GM21723 (cell line): ENCODE results near the gene FCER2.
"Not testable (repeated sequence)": the region's sequence is repeated elsewhere in the genome, so short reads cannot be mapped to it uniquely, and the experiment has no call there.

Experiments
- ATAC-seq: cut with Tn5 transposase; IDR thresholded peaks from one replicate; pipeline ENCODE4 v1.9.1; 2021; ENCODE audit warnings: mild to moderate bottlenecking, moderate library complexity; ENCODE audit not compliant: unreplicated experiment

FCER2 gene

DNA sequence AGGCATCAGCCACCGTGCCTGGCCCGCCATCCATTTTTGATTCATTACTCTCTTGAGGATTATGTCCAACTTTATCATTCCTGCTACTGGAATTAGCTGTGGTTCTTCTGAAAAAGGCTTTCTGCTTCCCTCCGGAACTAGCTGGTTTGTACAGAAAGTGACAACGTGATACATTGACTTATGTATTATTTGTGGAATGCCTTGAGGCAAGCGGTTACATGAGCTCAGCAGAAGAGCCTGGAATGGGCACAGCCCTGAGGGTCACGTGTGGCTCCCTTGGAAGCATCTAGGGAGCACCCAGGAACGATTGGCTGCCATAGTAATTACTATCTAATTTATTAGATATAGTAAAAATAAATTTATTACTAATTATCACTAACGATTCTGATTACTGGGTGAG lies 47.5 kb downstream of the FCER2 start:
- ATAC-seq: no peak

DNA sequence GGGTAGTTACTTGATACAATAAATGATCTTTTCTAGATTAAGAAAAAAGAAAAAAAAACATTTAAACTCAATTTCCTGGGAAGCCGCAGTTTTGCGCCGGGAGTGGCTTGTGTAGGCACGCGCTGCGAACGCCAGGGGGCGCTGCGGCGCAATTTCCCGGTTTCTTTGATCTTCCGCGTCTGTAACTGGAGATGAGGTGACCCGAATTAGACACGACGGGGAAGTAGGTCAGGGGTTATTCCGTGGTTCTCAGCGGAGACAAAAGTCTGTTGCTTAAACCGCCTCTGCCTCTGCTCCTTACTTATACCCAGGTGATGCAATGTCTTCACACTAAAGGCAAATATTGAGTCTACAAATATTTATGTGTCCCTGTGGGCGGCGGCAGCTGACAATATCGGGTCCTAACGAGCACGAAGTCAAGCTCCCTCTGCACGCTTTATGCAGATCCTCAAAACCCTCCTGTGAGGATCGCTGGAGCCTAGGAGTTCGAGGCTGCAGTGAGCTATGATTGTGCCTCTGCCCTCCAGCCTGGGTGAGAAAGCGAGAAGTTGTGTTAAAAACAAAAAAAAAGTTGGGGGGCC lies 49.8 kb downstream of the FCER2 start:
- no peak for ATAC-seq

DNA sequence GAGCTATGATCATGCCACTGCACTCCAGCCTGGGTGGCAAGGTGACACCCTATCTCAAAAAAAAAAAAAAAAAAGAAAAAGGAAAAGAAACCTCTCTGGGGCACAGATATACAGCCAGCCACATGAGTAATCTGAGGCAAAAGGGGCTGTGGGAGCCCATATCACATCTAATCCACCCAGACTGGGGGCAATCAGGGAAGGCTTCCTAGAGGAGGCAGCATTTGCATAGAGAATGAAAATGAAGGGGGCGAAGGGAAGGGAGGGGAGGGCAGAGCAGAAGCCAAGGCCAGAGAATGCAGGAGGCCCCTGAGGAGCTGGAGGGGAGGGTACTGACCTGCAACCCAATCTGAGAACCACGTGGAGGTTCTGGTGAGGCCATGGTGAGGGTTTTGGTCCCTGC lies 51.8 kb downstream of the FCER2 start:
- ATAC-seq: no peak

DNA sequence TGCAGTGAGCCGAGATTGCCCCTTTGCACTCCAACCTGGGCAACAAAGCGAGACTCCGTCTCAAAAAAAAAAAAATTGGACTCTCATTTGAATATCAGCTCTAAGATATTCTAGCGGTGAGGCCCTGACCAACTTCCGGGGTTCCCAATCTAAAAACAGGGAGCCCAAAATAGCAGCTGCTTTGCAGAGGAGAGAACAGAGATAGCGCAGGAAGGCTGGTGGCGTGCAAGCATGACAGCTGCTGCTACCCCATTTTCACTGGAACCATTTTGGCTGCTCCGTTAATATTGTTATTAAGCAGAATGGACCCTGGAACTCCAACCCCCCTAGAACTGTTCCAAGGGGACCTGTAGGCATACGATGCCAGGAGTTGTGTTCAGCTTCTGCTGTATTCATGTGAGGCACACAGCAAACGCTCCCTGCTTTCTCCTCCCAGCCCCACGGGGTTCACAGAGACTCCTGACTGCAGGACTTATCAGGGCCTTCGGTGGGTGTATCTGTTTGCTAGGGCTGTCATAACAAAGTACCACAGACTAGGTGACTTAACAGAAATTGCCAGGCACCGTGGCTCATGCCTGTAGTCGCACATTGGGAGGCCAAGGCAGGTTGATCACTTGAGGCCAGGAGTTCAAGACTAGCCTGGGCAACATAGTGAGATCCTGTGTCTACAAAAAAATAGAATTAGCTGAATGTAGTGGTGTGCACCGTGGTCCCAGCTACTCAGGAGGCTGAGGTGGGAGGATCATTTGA lies 53.5 kb downstream of the FCER2 start:
- no peak for ATAC-seq

DNA sequence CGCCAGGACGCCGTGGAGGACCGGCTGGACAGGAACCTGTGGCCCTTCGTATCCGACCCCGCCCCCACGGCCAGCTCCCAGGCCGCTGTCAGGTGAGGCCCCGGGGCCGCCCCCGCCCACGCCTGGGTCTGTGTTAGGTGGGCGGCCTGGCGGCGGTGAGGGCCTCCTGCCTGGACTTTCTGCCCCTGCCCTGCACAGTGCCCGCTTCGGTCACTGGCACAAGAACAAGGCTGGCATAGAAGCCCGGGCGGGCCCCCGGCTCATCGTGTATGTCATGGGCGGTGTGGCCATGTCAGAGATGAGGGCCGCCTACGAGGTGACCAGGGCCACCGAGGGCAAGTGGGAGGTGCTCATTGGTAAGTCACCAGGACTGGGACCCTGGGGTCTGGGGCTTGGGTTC lies 54.8 kb downstream of the FCER2 start:
- no peak for ATAC-seq

DNA sequence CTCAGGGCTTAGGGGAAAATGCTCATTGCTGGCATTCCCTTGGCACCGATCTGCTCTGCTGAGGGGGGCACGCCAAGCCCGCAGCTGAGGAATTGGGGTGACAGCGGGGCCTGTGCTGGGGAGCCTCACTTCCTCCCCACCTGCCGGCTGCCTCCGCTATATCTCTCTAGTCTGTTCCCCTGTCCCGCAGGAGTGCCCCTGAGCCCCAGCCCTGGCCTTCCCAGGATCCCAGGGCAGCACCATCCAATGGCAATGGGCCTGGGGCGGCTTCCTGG lies 55.6 kb downstream of the FCER2 start:
- no peak for ATAC-seq

DNA sequence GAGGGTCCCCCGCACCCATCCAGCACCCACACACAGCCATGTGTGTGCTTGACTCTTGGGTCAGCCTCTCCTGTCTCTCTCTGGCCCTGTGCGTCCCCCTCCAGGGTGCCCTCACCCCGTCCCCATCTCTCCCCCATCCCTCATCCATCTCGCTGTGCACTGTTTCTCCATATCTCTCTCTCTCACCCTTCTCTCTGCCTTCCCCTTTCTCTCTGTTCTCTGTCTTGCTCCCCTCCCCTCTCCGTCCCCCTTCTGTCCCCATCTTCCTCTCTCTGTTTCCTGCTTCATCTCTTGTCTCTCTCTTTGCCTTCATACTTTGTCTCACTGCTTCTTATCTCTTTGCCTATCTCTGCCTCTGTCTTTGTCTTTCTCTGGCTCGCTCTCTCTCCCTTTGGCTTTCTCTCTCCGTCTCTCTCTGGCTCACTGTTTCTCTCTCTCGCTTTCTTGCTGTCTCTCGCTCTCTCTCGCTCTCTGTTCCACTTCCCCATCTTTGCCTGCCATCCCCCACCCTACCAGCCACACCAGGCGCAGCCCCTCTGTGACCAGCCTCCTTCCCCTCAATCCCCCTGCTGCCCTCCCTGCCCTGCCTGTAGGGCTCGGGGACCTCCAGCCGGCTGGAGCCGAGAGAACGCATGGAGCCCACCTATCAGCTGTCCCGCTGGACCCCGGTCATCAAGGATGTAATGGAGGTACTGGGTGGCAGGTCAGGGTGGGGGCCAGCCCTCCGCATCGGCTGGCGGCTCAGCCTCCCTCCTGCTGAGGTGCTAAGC lies 56.1 kb downstream of the FCER2 start:
- no peak for ATAC-seq

DNA sequence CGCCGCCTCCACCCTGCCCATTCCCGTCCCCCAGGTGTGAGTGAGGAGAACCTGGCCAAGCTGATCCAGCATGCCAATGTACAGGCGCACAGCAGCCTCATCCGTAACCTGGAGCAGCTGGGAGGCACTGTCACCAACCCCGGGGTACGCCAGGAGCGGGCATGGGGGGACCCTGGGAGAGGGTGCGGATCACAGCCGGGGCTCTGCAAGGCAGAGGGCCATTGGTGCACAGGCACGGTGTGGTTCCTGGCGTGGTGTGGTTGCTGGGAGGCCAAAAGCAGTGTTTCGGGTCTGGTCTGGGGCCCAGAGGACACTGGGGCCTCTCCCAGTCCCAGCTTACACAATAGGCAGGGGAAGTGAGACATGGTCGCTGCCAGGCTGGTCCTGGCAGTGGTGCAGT lies 56.8 kb downstream of the FCER2 start:
- no peak for ATAC-seq

DNA sequence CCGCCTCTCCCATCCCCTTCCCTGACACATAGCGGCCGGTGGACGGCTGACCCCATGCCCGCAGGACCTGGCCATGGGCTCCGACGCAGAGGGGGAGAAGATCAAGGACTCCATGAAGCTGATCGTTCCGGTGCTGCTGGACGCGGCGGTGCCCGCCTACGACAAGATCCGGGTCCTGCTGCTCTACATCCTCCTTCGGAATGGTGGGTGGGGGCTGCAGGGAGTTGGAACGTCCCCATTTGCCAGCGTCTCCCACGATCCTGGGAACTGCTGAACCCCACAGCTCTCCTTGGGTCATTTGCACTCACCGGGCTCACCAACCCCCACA lies 57.4 kb downstream of the FCER2 start:
- ATAC-seq: no peak

DNA sequence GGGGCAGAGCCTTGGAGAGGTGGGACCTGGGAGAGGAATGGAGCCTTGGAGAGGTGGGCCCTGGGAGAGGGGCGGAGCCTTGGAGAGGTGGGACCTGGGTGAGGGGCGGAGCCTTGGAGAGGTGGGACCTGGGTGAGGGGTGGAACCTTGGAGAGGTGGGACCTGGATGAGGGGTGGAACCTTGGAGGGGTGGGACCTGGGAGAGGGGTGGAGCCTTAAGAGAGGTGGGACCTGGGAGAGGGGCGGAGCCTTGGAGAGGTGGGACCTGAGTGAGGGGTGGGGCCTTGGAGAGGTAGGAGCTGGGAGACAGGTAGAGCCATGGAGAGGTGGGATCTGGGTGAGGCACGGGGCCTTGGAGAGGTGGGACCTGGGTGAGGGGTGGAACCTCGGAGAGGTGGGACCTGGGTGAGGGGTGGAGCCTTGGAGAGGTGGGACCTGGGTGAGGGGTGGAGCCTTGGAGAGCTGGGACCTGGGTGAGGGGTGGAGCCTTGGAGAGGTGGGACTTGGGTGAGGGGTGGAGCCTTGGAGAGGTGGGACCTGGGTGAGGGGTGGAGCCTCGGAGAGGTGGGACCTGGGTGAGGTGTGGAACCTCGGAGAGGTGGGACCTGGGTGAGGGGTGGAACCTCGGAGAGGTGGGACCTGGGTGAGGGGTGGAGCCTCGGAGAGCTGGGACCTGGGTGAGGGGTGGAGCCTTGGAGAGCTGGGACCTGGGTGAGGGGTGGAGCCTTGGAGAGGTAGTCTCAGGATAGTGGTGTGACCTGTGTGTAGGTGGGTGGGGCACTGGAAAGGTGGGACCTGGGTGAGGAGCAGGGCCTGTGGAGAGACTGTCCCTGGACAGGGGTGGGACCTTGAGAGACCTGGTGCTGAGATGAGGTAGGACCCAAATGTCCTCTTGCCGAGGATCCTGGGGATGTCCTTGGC lies 58.0 kb downstream of the FCER2 start:
- ATAC-seq: not testable (repeated sequence)

DNA sequence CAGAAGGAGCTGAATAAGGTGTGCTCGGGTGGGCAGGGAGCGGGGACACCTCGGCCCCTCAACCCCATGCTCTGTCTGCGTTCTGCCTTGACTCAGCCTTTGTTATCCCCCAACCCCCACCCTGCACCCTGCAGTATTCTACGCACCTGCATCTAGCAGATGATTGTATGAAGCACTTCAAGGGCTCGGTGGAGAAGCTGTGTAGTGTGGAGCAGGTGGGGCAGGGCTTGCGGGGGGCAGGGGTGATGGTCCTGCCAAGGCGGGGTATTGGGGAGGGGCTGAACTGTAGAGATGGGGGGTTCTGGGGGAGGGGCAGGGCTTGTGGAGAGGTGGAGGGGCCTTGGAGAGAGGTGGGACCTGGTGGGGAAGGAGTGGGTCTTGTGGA lies 58.9 kb downstream of the FCER2 start:
- ATAC-seq: no peak

DNA sequence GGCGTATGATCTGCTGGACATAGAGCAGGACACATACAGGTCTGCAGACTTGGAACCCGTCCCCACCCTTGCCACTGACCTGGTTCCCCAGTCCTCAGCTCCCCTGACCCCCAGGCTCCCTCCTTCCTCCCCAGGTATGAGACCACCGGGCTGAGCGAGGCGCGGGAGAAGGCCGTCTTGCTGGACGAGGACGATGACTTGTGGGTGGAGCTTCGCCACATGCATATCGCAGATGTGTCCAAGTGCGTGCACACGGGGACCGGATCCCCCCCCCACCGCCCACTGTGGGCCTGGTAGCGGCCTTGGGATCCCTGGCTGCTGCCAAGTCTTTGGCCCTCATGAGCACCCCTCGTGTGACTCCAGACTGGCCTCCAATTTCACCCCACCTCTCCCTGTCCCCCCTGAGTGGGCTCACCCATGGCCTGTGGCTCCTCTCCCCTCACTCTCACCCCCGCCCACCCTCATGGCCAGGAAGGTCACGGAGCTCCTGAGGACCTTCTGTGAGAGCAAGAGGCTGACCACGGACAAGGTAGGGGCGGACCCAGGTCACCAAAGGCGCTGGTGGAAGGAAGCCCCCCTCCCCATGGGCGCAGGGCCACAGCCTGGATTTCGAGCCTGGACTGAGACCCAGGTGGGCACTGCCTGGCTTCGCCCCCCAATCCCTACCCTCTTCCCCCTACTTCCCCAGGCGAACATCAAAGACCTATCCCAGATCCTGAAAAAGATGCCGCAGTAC lies 59.5 kb downstream of the FCER2 start:
- no peak for ATAC-seq

DNA sequence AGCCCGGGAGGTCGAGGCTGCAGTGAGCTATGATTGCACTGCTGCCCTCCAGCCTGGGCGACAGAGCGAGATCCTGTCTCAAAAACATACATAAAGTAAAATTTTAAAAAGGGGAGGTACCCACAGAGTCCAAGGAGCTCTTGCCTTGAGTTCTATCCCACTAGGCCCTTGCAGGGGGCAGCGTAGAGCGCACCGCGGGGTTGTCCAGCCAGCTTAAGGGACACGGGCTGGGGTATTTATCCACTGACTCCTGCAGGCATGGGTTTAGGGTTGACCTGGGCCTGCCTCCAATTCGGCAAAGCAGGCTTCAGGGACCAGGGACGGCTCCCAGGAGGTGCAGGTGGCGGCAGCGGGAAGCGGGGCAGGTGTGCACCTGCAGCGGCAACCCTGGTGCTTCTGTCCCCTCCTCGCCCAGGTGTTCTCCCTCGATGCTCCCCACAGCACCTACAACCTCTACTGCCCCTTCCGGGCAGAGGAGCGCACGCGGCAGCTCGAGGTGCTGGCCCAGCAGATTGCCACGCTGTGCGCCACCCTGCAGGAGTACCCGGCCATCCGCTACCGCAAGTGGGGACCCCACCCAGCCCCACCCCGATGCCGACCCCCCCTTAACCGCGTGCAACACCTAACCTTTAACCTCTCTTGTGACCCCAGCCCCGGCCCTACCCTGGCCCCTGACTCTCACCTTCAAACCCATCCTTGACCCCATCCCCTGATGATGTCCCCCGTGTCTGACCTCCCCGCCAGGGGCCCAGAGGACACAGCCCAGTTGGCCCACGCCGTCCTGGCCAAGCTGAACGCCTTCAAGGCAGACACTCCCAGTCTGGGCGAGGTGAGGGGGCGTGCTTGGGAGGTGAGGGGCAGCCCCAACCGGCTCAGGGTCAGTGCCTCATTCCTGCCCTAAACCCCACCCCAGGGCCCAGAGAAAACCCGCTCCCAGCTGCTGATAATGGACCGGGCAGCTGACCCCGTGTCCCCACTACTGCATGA lies 60.3 kb downstream of the FCER2 start:
- no peak for ATAC-seq

DNA sequence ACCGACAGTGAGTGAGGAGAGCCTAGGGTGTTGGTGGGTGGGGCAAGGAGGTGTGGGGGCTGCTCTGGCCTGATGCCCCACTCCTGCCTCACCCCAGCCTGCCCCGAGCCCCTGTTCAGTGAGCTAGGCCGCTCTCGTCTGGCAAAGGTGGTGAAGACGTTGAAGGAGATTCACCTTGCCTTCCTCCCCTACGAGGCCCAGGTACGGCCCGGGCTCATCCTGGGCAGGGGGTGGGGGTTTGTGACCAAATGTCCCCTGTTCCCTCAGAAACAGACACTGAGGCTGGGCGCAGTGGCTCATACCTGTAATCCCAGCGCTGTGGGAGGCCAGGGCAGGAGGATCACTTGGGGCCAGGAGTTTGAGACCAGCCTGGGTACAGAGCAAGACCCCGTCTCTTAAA lies 61.1 kb downstream of the FCER2 start:
- no peak for ATAC-seq

DNA sequence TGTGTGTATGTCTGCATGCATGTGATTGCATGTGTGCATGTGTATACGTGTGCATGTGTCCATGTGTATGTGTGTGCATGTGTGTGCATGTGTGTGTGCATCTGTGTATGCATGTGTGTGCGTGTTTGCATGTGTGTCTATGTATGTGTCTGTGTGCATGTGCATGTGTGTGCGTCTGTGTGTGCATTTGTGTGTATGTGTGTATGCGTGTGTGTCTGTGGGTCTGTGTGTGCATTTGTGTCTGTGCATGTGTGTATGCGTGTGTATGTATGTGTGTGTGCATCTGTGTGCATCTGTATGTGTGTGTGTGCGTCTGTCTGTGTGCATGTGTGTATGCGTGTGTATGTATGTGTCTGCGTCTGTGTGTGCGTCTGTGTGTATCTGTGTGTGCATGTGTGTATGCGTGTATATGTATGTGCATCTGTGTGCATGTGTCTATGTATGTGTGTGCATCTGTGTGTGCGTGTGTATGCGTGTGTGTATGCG lies 62.0 kb downstream of the FCER2 start:
- no peak for ATAC-seq

DNA sequence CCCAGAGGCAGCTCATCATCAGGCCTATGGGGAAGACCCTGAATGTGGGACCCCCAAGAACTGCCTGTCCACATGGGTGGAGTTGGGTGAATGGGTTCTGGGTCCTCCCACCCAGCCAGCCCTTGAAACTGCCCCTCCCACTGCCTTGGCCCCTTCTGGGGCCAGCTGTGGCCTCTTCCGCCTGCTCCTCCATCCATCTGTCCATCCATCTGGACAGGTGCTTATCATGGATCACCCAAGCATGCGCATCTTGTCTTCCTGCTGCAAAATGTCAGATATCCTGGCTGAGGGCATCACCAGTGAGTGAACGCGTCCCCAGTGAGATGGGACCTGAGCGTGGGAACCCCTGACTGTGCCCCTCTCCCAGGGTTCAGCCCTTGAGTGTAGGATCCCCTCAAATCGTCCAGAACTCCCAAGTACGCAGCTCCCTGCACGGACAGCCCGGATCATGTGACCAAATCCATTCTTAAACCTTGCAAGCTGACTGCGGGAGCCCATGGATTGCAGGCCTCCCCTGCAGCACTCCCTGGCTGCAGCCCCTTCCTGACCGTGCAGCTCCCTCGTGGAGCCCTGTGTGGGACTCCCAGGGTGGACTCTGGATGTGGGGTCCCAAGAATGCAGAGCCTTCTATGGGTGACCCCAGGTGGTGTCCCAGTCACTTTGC lies 63.0 kb downstream of the FCER2 start:
- no peak for ATAC-seq
